Peyer's patch (tissue), 4 donors: ENCODE data around the gene ANKS6.

Source experiments
- POLR2A ChIP-seq, 2 donors: fragments of 450-650 bp; IDR thresholded peaks; one replicate each; pipeline ENCODE4 v1.5.1; 2017; ENCODE audit warnings: antibody characterized with exemption in 2 of 2, mild to moderate bottlenecking in 2 of 2, moderate library complexity in 2 of 2
- TF ChIP-seq, protein P1 (sequence below), 6 experiments: fragments of 450-650 bp in 4 of 6; fragments of 200-600 bp in 2 of 6; sonication (generic) in 1 of 6; IDR thresholded peaks; one replicate each; pipeline ENCODE4 v1.5.1; 2017 to 2019; ENCODE audit warnings: antibody characterized with exemption in 6 of 6, mild to moderate bottlenecking in 3 of 6, moderate library complexity in 1 of 6

GRCh38 chr9:98736226-98736625, 60.1 kb downstream of the ANKS6 start:
- TF ChIP-seq POLR2A (IDR thresholded peaks at IDR 0.05) = no peak
- TF ChIP-seq, protein P1, sequence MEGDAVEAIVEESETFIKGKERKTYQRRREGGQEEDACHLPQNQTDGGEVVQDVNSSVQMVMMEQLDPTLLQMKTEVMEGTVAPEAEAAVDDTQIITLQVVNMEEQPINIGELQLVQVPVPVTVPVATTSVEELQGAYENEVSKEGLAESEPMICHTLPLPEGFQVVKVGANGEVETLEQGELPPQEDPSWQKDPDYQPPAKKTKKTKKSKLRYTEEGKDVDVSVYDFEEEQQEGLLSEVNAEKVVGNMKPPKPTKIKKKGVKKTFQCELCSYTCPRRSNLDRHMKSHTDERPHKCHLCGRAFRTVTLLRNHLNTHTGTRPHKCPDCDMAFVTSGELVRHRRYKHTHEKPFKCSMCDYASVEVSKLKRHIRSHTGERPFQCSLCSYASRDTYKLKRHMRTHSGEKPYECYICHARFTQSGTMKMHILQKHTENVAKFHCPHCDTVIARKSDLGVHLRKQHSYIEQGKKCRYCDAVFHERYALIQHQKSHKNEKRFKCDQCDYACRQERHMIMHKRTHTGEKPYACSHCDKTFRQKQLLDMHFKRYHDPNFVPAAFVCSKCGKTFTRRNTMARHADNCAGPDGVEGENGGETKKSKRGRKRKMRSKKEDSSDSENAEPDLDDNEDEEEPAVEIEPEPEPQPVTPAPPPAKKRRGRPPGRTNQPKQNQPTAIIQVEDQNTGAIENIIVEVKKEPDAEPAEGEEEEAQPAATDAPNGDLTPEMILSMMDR (IDR thresholded peaks at IDR 0.05) = no peak
